Activated CD8-positive, alpha-beta memory T cell treated with anti-CD3 and anti-CD28 coated beads, Interleukin-2, amount 50 U/mL, for 48 hours (primary cell): ENCODE results near the gene CTNNB1.
"Not testable (repeated sequence)": the region's sequence is repeated elsewhere in the genome, so short reads cannot be mapped to it uniquely, and the experiment has no call there.

Experiments used
- DNase-seq: peaks from one replicate; pipeline ENCODE4 v3.0.0-alpha.2; 2020

The CTNNB1 gene

DNA sequence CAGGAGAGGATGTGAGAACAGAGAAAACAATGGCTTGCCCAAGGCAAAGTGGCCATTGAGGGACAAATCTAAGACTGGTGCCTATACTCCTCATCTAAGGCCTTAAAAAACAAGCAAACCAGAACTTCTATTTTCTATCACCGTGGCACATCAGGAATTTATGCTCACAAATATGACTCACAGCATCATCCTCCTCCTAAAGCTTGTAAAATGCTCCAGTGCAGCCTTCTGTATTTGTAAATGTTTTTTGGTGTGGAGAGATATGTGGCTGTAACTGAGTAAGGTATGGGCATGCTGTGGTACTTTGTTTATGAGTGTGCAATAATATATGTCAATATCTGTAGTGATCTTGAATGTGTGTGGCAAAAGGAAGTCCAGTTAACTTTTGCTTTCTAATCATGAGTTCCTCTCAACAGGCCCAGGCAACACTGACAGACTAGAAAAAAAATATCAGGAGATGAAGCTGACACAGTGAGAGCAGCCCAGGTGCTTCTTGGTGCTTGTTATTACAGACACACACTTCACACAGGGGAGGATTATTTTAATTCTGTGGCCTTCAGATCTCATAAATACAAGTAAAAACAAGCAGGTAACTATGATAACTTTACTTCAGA lies 60.3 kb downstream of the CTNNB1 start:
- DNase-seq = no peak

DNA sequence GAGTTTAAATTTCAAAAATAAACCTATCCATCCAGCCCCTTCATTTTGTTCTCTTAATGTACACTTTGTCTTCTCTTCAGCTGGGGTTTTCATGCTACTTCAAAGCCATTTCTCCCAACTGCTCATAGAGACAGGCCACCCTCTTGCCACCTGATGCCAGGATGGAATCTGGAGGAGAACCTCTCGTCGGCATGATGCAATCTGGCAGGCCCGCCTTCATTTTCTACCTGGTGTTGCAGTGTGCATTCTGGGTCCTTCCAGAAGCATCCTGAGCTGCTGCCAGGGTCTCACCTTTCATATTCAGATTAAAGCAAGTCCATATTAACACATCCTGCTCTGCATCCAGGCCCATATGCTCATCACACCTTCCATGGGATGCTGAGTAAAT lies 60.8 kb downstream of the CTNNB1 start:
- DNase-seq = no peak

DNA sequence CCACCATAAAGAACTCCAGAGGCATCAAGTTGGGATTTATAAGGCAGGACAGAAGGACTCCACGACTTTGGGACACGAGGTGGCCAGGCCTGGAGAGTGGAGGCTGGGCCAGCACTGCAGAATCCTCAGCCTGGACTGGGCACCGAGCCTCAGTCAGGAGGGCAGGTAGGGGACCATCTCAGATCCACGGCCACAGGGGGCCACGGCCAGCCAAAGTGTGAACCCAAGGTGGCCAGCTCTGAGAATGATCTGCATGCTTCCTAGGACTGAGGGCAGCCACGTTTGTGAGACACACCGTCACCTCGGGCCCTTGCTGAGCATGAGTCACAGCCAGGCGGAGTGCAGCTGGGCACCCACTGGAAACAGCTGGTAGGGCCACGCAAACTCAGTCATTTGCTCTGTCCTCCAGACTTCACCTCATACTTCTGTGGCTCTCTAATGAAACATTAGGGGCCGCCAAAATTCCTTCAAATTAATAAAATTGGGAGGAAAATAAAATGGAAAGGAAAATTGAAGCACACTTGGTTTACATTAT lies 65.8 kb downstream of the CTNNB1 start:
- DNase-seq = no peak

DNA sequence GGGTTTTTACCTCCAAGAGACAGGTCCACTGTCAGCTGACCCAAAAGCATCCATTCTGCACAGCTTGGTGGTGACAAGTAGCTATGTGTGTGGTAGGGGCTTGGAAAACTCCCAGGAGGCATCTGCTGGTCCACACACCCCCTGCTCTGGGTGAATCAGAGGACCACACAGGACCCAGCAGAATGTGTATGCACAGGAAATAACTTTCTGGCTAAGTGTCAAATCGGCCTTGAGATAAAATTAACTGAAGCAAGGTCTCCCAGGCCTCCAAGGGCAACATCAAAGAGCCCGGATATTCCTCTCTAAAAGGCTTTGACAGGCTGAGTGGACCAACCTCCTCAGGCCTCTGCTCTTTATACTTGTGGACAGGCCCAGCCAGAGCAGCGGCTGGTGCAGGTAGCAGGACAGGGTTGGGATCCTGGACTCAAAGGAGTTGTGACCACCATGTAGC lies 66.5 kb downstream of the CTNNB1 start:
- no peak for DNase-seq

DNA sequence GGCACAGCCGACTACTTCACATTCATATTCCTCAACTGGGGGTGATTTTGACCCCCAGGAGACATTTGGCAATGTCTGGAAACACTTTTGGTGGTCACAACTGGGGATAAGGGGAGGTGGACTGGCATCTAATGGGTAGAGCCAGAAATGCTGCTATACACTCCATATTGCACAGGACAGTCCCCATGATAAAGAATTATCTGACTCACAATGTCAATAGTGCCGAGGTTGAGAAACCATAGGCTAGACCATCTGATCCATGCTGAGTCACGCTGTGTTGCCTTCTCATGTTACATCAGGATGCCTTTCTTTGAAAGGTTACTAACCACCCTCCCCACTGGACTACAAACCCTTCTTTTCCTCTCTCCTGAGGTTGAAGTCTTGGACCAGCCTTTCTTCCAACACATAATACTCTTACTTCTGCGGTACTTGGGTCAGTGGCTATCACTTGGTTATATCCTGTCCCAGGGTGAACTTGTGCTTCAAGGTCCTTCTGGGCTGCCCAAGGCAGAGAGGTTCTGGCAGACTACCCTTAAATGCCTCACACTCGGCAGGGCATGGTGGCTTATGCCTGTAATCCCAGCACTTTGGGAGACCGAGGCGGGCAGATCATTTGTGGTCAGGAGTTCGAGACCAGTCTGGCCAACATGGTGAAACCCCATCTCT lies 68.8 kb downstream of the CTNNB1 start:
- DNase-seq = no peak

DNA sequence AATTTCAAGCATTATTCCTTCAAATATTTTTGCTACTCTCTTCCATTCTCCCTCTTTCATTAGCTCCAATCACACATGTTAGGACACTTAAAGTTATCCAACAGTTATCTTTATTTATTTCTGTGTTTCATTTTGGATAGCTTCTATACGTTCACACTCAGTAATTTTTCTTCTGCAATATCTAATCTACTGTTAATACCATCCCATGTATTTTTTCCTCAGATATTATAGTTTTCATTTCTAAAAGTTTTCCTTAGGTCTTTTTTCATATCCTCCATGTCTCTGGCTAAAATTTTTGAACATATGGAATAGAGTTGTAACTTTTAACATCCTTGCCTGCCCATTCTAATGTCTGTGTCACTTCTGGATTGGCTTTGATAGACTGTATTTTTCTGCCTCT lies 73.4 kb downstream of the CTNNB1 start:
- no peak for DNase-seq

DNA sequence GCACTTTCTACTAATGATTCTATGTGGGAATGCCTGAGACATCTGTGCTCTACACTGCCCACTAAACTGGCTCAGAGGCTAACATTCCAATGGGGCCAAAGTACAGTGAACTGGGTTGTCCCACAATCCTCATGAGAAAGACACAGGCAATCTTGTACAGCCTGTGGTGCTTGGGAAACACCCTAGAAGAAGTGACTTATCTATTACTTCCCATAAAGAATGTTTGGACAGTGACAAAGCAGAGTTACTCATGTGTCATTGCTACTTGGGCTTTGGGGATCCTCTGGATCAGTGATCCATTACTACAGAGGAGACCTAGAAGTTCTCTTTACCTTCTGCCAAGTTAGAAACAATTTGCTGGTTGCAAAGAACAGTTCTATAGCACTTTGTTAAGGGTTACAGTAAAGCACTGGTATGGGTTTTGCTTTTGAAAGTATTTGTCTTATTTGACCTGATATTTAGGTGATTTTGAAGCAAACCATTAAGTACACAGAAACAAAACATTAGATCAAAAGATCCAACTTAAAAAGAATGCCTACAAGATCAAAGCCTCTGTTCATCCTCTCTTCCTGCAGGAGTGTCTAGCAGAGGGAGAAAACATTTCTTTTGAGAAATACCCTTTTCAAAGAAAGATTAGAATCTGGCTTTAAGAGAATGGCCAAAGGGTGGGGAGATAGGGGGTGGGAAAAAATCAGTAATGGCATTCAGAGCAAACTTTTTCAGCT lies 75.8 kb downstream of the CTNNB1 start:
- no peak for DNase-seq

DNA sequence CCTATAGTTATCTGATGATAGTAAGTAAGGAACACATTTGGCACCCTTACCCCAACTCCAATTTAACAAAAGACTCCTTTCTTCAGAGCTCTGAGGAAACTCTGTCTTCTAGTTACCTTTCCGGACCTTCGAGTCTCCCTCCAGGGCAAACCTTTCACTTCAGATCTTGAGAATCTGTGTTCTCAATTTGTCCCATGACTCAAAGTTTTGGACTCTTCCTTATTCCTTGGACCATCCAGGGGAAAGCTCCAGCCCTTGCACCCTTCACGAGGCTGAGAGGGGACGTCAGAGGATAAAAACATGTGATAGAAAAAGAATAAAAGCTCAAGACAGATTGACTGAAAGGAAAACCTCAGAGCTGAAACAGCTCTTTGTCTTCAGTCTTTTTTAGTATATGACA lies 76.9 kb downstream of the CTNNB1 start:
- no peak for DNase-seq

DNA sequence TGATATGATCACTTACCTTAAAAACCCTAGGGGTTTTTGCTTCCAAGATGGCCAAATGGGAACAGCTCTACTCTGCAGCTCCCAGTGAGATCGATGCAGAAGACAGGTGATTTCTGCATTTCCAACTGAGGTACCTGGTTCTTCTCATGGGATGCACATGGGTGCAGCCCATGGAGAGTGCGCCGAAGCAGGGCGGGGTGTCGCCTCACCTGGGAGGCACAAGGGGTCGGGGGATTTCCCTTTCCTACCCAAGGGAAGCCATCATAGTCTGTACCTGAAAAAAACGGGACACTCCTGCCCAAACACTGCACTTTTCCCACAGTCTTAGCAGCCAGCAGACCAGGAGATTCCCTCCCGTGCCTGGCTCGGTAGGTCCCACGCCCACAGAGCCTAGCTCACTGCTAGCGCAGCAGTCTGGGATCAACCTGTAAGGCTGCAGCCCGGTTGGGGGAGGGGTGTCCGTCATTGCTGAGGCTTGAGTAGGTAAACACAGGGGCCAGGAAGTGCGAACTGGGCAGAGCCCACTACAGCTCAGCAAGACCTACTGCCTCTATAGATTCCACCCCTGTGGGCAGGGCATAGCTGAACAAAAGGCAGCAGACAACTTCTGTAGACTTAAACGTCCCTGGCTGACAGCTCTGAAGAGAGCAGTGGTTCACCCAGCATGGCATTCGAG lies 78.6 kb downstream of the CTNNB1 start:
- no peak for DNase-seq

DNA sequence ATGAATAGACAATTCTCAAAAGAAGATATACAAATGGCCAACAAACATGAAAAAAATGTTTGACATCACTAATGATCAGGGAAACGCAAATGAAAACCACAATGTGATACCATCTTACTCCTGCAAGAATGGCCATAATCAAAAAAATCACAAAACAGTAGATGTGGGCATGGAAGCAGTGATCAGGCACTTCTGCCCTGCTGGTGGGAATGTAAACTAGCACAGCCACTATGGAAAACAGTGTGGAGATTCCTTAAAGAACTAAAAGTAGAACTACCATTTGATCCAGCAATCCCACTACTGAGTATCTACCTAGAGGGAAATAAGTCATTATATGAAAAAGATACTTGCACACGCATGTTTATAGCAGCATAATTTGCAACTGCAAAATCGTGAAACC lies 85.6 kb downstream of the CTNNB1 start:
- DNase-seq = not testable (repeated sequence)

DNA sequence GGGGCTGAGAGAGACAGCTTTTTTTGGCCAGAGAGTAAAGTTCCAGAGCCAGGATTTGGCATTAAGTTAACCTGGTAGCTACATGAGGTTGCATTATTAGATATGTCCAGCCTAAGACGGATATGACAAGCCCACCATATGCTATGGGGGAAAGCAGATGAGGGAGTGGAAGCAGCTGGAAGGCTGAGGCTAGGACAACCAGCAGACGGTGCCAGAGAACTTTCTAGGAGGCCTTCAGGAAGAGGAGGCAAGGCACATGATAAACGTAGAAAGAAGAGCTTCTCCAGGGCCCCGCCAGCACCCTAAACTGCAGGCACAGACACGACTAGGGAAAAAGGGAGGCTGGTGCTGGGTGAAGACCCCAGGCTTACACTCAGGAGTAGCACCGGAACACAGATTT lies 87.0 kb downstream of the CTNNB1 start:
- DNase-seq = no peak

DNA sequence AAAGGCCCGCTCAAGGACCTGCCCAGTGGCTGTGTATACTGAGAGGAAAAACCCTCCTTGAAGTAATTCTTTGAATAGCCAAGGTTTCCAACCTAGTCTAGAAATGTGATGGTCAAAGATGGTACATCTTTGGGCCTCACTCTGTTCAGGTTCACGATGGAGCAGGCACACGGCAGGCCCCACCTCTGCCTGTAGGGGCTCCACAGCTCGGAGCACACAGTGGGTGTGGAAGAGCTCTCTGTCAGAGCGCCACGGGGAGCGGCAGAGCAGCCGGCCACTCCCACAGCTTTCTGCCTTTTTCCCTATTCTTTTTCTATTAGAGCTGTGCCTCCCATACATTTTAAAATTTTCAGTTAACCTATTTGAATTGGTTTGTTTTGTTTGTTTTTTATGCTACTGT lies 89.5 kb downstream of the CTNNB1 start:
- no peak for DNase-seq
